IMR-90 (cell line): ENCODE results near the gene MTMR4. TPM values are rescaled to one million over a fixed set of nuclear protein-coding genes. Genes with fewer than 3 reads are reported as not detected.

ENCODE experiments used
- ATAC-seq: fragments of 200-7000 bp; cut with Tn5 transposase; 2 replicates; pipeline ENCODE4 v1.9.1; 2020; ENCODE audit warnings: low read depth, mild to moderate bottlenecking, moderate library complexity
- BruUV-seq: library from RNA; stranded (reverse); fragments of 400-500 nt; replicated peaks from 2 replicates; lab custom pipeline; 2021; lab: Mats Ljungman, UMichigan
- CTCF ChIA-PET: fragments of 300-600 bp; formaldehyde crosslinking; extraction: SDS; loops from one replicate; lab custom pipeline; 2021; ENCODE audit warnings: antibody characterized with exemption; lab: Yijun Ruan, JAX
- POLR2A ChIA-PET: fragments of 300-600 bp; sonication (Branson Sonifier 250); formaldehyde crosslinking; loops from one replicate; lab custom pipeline; 2022; ENCODE audit warnings: antibody characterized with exemption; ENCODE audit not compliant: unreplicated experiment; lab: Charles Lee
- DNase-seq: peaks from one replicate; pipeline ENCODE4 v3.0.0; 2013
- H2AFZ ChIP-seq: replicated peaks from 2 replicates; pipeline ENCODE3; 2013; ENCODE audit warnings: low read length, mild to moderate bottlenecking; ENCODE audit not compliant: poor library complexity
- H2AK5ac ChIP-seq: 2 replicates; pipeline ENCODE4 v1.6.1; 2013; ENCODE audit warnings: low read depth, low read length, inconsistent platforms
- H2AK9ac ChIP-seq: replicated peaks from 2 replicates; pipeline ENCODE3; 2013; ENCODE audit warnings: mild to moderate bottlenecking, low read depth, low read length, moderate library complexity; ENCODE audit not compliant: poor library complexity
- H2BK120ac ChIP-seq: 2 replicates; pipeline ENCODE4 v1.6.1; 2013; ENCODE audit warnings: low read depth, low read length, inconsistent platforms
- H2BK15ac ChIP-seq: 3 replicates; pipeline ENCODE4 v1.6.1; 2013; ENCODE audit warnings: low read depth, low read length, inconsistent platforms
- H2BK20ac ChIP-seq: 2 replicates; pipeline ENCODE4 v1.6.1; 2013; ENCODE audit warnings: low read depth, mild to moderate bottlenecking, inconsistent platforms, low read length, moderate library complexity
- H2BK5ac ChIP-seq: 2 replicates; pipeline ENCODE4 v1.6.1; 2013; ENCODE audit warnings: mild to moderate bottlenecking, low read depth, low read length, inconsistent platforms; ENCODE audit not compliant: poor library complexity, severe bottlenecking
- H3K14ac ChIP-seq: replicated peaks from 2 replicates; pipeline ENCODE4 v1.6.1; 2013; ENCODE audit warnings: low read depth, low read length, inconsistent platforms
- H3K18ac ChIP-seq: 2 replicates; pipeline ENCODE4 v1.6.1; 2013; ENCODE audit warnings: low read depth, low read length, control low read depth
- H3K23ac ChIP-seq: 2 replicates; pipeline ENCODE4 v1.6.1; 2013; ENCODE audit warnings: low read depth, low read length, inconsistent platforms
- H3K27ac ChIP-seq: 2 replicates; pipeline ENCODE4 v1.5.1; 2013; ENCODE audit warnings: mild to moderate bottlenecking, control low read depth, low read length; ENCODE audit not compliant: insufficient read depth
- H3K27me3 ChIP-seq: 2 replicates; pipeline ENCODE4 v1.6.1; 2013; ENCODE audit warnings: low read length; ENCODE audit not compliant: control insufficient read depth, insufficient read depth
- H3K36me3 ChIP-seq: 2 replicates; pipeline ENCODE4 v1.6.1; 2013; ENCODE audit warnings: low read length, mixed read lengths; ENCODE audit not compliant: control insufficient read depth, insufficient read depth
- H3K4ac ChIP-seq: 2 replicates; pipeline ENCODE4 v1.6.1; 2013; ENCODE audit warnings: low read depth, low read length, inconsistent platforms
- H3K4me1 ChIP-seq: 2 replicates; pipeline ENCODE4 v1.6.1; 2013; ENCODE audit warnings: low read length, mixed read lengths; ENCODE audit not compliant: control insufficient read depth, insufficient read depth
- H3K4me2 ChIP-seq: 2 replicates; pipeline ENCODE4 v1.6.1; 2013; ENCODE audit warnings: low read depth, mild to moderate bottlenecking, control low read depth, low read length, moderate library complexity
- H3K4me3 ChIP-seq: 2 replicates; pipeline ENCODE4 v1.5.1; 2013; ENCODE audit warnings: low read depth, mild to moderate bottlenecking, control low read depth, low read length, moderate library complexity; ENCODE audit not compliant: insufficient read depth
- H3K56ac ChIP-seq: 2 replicates; pipeline ENCODE4 v1.6.1; 2013; ENCODE audit warnings: low read length, inconsistent platforms; ENCODE audit not compliant: insufficient read depth; ENCODE audit errors: extremely low read depth
- H3K79me1 ChIP-seq, 2 experiments: 2 replicates each; pipeline ENCODE4 v1.6.1; 2013; ENCODE audit warnings: low read length in 2 of 2, inconsistent platforms in 1 of 2, low read depth in 1 of 2
- H3K9ac ChIP-seq: 2 replicates; pipeline ENCODE4 v1.6.1; 2013; ENCODE audit warnings: low read depth, low read length, control low read depth
- H3K9me1 ChIP-seq: 2 replicates; pipeline ENCODE4 v1.6.1; 2013; ENCODE audit warnings: low read length, inconsistent platforms; ENCODE audit not compliant: insufficient read depth
- H3K9me3 ChIP-seq: 2 replicates; pipeline ENCODE4 v1.6.1; 2013; ENCODE audit warnings: low read length; ENCODE audit not compliant: control insufficient read depth, insufficient read depth
- H4K20me1 ChIP-seq: 2 replicates; pipeline ENCODE4 v1.6.1; 2013; ENCODE audit warnings: low read length, inconsistent platforms; ENCODE audit not compliant: insufficient read depth
- H4K5ac ChIP-seq: 2 replicates; pipeline ENCODE4 v1.6.1; 2013; ENCODE audit warnings: mild to moderate bottlenecking, low read depth, low read length, control low read depth
- H4K8ac ChIP-seq, 2 experiments: 2 replicates each; pipeline ENCODE4 v1.6.1; 2013; ENCODE audit warnings: low read depth in 2 of 2, low read length in 2 of 2, control low read depth in 1 of 2, inconsistent platforms in 1 of 2
- H4K91ac ChIP-seq: 2 replicates; pipeline ENCODE4 v1.6.1; 2013; ENCODE audit warnings: low read depth, low read length, inconsistent platforms; ENCODE audit not compliant: insufficient read depth
- CHD1 ChIP-seq: IDR thresholded peaks from 2 replicates; pipeline ENCODE4 v1.6.1; 2012; ENCODE audit warnings: low read depth, low read length, improper control_type of control experiment
- CTCF ChIP-seq: conservative IDR thresholded peaks from 2 replicates; pipeline ENCODE4 v1.5.1; 2012; ENCODE audit warnings: mild to moderate bottlenecking, low read depth, low read length, improper control_type of control experiment
- ELK1 ChIP-seq: fragments of 150-350 bp; IDR thresholded peaks from 2 replicates; pipeline ENCODE4 v1.6.1; 2016; ENCODE audit warnings: low read depth, mild to moderate bottlenecking, low read length, moderate library complexity, borderline replicate concordance
- MXI1 ChIP-seq: IDR thresholded peaks from 2 replicates; pipeline ENCODE4 v1.6.1; 2012; ENCODE audit warnings: low read depth, mild to moderate bottlenecking, low read length, moderate library complexity, borderline replicate concordance
- WGBS, 2 experiments: methylation state at CpG; one replicate each; pipeline versions ENCODE4 v1.1.5 to v1.1.7; 2013; ENCODE audit warnings: missing lambda C conversion rate in 2 of 2; ENCODE audit not compliant: insufficient read length in 1 of 2; ENCODE audit errors: extremely low coverage in 2 of 2; 5-methylcytosine and 5-hydroxymethylcytosine counted together
- dilution Hi-C: fragments of 300-500 bp; cut with HindIII; formaldehyde crosslinking; loops from one replicate; pipeline ENCODE4 v1.14.3; 2018; ENCODE audit warnings: low sequenced_read_pairs; ENCODE audit not compliant: unreplicated experiment
- in situ Hi-C: fragments of 300-500 bp; cut with MboI; formaldehyde crosslinking; loops from 3 replicates; pipeline ENCODE4 v1.14.3; 2019; ENCODE audit warnings: low sequenced_read_pairs, inconsistent platforms, mixed read lengths
- intact Hi-C: fragments of 100-400 bp; cut with micrococcal nuclease; formaldehyde crosslinking; loops from 2 replicates; pipeline ENCODE4 v1.10.0; 2022
- polyA plus RNA-seq, 3 experiments: library from polyadenylated mRNA; depleted of rRNA; stranded (reverse); fragments of >200 nt; gene quantifications; 2 replicates each; pipeline ENCODE4 v1.2.3, GENCODE V29; 2012; ENCODE audit warnings: low replicate concordance in 1 of 3
- total RNA-seq: library from RNA; depleted of rRNA; stranded (reverse); fragments of >200 nt; gene quantifications from 2 replicates; pipeline ENCODE4 v1.2.3, GENCODE V29; 2012

MTMR4 gene
- total and polyA plus RNA-seq, 2 of the 4 experiments (the other 2 are of a cell fraction) = 13.2 to 42.5 TPM

DNA sequence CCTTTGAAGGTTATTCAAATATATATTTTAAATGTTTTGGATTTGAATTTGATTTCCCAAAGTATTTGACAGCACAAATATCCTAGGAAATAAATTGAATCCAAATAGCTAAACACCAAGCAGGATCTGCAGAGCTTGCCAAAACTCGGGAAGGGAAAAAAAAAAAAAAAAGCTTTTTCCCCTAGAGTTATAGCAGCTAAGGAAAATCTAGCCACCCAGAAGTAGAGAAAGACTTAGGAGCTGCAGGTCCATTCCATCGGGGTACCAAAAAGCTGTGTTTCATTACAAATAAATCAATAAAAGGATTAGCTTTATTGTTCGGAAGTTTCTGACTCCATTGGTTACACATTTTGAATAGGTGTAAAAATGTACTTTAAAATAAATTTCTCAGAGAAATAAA is 45.5 kb downstream of the MTMR4 start:
- Histone ChIP-seq H3K9ac (no peak overlapping the region), H3K9me3 (no peaks in the 10 kb centered on the region), H3K4me2 (no peak overlapping the region), H4K5ac (no peak overlapping the region), H3K23ac (no peak overlapping the region), H4K91ac (no peak overlapping the region), H4K8ac (no peak overlapping the region), H3K4me3 (no peak overlapping the region), H3K27me3 (no peaks in the 10 kb centered on the region; the same call in none of the 2 replicates), H2AK9ac (no peak overlapping the region), H3K56ac (no peak overlapping the region), H4K20me1 (no peaks in the 10 kb centered on the region), H2BK20ac (no peak overlapping the region), H3K27ac (no peak overlapping the region), H2AK5ac (no peak overlapping the region), H3K4me1 (no peaks in the 10 kb centered on the region), H3K18ac (no peak overlapping the region), H3K4ac (no peak overlapping the region), H2BK5ac (no peak overlapping the region), H2BK120ac (no peak overlapping the region), H3K9me1 (no peaks in the 10 kb centered on the region), H2AFZ (no peak overlapping the region), H3K14ac (no peak overlapping the region), H3K79me1 (no peaks in the 10 kb centered on the region), H3K36me3 (no peaks in the 10 kb centered on the region), H2BK15ac (no peak overlapping the region)
- TF ChIP-seq MXI1 = no peak
- no peak for TF ChIP-seq CTCF
- no peak for TF ChIP-seq CHD1
- TF ChIP-seq ELK1 = no peak
- in situ Hi-C loops (no loop called here), dilution Hi-C loops (no loop called here), intact Hi-C loops (no loop called here)
- ATAC-seq (no peak), DNase-seq (no peak)
- CTCF ChIA-PET = no interaction called here
- no CpG with 5 or more reads among the region's 3 CpGs for WGBS, 2 experiments
- POLR2A ChIA-PET = interaction anchor here (0.6 kb wide), 1 partner anchor 355 kb away, joined by 10 read pairs; no protein-coding TSS in a partner anchor
- no TSS peak for BruUV-seq
